Measurements from ENCODE around the gene TOLLIP.
"Not testable (repeated sequence)": the region's sequence is repeated elsewhere in the genome, so short reads cannot be mapped to it uniquely, and the experiment has no call there.

TOLLIP gene

DNA sequence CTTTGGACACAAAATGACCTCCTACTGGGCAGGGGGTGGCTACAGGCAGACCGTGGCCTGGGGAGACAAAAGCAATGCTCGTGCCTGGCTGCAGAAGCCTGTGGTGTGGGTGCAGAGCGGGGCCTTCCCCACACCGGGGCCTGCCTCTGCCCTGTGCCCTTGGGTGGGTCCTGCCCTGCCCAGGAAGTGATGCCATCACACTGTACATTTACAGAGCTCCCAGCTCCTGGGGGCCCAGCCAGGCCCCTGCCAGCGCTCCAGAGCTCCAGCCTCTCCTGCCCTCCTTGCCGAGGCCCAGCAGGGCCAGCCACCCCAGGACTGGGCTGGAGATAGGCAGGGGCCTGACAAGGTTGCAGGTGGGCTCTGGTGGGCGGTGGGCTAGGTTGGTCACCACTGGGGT, 46.4 kb downstream of the TOLLIP start:
- DNase-seq (ENCODE audit: low read depth): no peak

DNA sequence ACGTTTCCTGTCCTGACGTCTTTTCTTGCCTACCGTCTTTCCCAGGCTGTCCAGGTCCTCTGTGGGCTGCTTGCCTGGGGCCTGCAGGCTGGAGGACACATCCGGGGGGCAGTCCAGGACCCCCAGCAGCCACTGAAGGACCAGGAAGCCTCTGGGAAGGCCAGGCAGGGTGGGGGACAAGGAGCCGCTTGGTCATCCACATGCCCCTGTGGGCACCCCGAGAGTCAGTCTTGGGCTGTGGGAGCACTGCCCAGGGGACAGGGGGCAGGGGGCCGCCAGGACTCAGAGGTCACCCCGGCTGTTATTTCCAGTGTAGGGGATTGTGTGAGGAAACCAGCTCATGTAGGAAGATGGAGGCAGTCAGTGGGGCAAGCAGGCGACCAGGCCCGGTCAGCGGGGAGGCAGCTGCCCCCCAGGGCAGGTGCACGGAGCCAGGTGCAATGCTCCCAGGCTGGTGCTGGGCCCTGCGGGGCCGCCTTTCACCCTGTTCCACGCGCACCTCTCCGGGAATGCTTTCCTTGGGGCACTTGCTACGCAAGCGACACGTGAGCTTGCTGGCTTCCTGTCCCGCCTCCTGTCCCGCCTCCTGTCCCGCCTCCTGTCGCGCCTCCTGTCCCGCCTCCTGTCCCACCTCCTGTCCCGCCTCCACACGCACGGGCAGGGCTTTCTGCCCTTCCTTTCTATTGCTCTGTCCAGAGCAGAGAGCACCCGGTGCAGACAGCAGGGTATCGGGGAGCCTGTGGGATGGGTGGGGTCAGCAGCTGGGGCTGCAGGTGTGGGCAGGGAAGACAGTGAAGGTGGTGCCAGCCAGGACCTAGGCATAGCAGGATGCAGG, 47.0 kb downstream of the TOLLIP start:
- DNase-seq (ENCODE audit: low read depth): peak; percentile 85

DNA sequence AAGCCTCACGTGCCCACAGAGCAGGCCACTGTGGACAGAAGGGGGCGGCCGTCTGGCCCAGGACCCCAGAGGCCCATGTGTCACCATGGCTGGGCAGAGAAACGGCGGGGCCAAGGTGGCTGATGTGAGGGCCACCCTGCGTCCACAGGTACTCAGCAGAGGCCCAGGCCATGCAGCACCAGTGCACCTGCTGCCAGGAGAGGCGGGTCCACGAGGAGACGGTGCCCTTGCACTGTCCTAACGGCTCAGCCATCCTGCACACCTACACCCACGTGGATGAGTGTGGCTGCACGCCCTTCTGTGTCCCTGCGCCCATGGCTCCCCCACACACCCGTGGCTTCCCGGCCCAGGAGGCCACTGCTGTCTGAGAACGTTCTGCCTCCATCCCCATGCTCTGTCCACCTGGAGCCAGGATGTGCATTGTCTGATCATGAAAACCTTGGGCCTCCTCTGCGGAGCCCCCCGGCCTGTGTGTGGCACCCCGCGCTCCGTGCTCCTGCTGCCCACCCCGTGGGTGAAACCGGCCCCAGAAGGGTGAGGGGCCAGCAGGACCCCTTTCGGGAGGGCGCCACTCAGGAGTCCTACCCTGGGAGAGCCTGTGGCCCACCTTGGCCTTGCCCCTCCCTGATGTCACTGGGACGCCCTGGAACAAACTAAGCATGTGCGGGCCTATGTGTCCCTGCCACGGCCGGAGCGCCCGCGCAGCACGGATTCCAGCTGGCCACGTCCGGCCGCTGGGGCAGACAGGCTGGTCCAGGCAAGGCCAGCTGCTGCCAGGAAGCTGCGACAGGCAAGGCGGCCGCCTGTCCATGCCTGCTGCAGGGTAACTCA, 48.0 kb downstream of the TOLLIP start:
- DNase-seq (ENCODE audit: low read depth): no peak

DNA sequence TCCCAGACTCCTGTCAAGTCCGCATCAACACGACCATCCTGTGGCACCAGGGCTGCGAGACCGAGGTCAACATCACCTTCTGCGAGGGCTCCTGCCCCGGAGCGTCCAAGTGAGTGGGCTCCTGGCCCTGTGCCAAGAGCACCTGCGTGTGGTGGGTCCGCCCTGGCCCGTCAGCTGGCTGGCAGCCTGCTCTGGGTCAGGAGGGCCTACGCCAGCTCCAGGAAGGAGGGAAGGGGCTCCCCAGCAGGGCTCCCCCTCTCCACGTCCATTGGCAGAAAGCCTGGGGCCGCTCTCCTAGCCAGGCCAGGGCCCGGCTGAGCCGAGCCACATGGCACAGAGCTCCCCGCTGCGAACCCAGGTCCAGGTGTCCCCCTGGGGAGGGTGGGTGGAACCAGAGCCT, 48.8 kb downstream of the TOLLIP start:
- no peak for DNase-seq (ENCODE audit: low read depth)

DNA sequence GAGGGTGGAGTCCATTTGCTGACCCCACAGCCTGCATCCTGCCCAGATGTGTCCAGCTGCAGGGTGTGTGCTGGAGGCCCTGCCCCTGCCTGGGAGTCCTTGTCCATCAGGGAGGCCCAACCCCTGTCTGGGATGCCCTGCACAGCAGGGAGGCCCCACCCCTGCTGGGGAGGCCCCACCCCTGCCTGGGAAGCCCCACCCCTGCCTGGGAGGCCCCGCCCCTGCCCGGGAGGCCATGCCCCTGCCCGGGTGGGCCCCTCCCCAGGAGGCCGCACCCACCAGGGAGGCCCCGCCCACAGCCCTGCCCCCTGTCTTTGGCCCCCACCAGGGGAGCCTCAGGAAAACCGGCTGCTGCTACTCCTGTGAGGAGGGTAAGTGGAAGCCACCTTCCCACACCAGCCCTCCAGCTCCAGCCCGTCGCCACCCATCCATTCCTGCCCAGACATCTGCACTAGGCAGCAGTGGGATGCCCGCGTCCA, 49.4 kb downstream of the TOLLIP start:
- DNase-seq (ENCODE audit: low read depth): peak; percentile 58

DNA sequence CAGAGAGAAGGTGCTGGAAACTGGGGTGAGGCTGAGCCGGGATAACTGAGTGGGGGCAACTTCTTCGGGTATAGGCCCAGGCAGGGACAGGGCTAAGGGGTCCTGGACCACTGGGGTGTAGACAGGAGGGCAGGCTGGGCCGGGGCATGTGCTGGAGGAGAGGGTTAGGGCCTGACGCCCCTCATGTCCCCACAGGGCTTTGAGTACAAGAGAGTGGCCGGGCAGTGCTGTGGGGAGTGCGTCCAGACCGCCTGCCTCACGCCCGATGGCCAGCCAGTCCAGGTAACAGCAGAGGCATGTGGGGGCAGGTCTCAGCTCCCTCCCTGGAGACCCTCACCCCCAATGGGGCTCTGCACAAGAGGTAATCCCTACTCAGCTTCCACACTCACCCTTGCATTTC, 49.9 kb downstream of the TOLLIP start:
- DNase-seq (ENCODE audit: low read depth): no peak

DNA sequence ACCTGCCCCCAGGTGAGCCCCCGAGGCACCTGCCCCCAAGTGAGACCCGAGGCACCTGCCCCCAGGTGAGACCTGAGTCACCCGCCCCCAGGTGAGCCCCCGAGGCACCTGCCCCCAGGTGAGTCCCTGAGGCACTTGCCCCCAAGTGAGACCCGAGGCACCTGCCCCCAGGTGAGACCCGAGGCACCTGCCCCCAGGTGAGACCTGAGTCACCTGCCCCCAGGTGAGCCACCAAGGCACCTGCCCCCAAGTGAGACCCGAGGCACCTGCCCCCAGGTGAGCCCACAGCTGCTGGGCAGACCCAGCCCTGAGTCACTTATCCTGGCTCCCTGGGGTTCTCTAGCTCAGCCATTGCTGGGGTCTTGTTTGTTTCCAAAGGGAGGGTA, 50.4 kb downstream of the TOLLIP start:
- DNase-seq (ENCODE audit: low read depth): no peak

DNA sequence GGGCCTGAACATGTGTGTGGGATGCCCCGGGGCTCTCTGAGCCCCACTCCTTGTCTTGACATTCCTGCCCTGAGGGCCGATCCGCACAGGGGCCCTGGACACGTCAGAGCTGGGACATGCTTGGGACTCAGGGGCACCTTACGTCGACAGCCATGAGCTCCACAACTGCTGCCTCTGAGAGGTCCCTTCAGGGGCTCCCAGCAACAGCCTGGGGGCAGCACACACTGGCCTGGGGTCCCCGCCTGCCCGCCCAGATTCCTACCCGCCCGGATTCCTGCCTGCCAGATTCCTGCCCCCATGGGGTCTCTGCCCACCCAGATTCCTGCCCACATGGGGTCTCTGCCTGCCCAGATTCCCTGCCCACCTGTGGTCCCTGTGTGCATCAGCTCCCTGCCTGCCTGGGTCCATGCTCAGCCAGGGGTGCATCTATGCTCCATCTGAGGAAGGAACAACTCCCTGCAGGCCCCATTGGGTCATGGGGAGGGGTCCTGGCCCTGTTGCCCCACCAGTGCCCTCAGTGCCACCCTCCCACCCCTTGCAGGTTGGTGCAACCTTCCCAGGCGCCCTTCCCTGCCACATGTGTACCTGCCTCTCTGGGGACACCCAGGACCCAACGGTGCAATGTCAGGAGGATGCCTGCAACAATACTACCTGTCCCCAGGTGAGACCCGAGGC, 50.9 kb downstream of the TOLLIP start:
- DNase-seq (ENCODE audit: low read depth): no peak

DNA sequence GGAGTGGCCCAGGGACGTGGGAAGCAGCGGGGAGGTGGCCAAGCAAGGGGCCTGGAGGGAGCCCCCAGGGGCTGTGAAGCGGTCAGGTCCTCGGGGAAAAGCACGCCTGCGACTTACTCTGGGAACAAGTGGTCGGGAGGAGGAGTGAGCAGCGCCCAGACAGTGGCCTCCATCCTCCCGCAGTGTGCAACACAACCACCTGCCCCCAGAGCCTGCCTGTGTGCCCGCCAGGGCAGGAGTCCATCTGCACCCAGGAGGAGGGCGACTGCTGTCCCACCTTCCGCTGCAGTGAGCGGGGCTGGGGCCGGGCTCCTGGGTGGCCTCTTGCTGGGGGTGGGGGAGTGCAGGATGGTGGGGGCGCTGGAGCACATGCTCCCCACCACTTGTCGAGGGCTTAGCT, 51.5 kb downstream of the TOLLIP start:
- no peak for DNase-seq (ENCODE audit: low read depth)

DNA sequence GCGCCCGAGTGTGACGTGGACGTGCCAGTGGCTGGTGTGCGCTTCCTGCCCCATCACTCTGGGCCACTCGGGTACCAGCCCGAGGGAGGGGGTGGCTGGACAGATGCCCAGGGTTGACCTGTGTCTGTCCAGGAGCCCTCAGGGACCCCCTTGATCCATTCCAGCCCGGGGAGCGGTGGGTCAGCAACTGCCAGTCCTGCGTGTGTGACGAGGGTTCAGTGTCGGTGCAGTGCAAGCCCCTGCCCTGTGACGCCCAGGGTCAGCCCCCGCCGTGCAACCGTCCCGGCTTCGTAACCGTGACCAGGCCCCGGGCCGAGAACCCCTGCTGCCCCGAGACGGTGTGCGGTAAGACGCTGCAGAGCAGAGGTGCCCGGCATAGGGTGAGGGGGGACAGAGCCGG, 52.1 kb downstream of the TOLLIP start:
- DNase-seq (ENCODE audit: low read depth): no peak

DNA sequence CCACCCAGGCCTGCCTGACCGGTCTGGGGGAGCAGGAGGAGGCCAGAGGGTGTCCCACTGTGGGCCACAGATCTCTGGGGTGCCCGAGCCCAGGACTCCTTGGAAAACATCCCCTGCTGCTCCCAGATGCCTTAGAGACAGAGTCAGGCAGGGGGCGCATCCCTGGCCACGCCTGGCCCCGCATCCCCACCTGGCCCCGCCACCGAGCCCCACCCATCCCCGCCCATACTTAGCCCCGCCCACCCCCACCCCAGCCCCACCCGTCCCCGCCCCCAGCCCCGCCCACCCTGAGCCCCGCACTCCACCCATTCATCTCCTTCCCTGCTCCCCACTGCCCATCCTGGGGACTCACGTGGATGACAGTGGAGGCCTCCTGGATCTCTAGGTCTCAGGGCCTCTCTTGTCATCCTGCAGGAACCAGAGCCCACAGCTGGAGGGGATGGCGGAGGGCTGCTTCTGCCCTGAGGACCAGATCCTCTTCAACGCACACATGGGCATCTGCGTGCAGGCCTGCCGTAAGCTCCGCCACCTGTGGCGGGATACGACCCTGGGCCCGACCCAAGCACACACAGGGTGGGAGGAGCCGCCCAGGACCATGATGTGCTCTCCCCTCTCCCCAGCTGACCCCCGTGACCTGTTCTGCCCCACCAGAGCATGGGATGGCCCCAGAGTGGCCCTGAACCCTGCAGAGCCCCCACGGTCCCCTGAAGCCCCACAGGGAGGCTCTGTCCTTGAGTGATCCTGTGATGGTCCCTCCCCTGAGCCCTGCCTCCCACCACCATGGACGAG, 53.0 kb downstream of the TOLLIP start:
- DNase-seq (ENCODE audit: low read depth): no peak

DNA sequence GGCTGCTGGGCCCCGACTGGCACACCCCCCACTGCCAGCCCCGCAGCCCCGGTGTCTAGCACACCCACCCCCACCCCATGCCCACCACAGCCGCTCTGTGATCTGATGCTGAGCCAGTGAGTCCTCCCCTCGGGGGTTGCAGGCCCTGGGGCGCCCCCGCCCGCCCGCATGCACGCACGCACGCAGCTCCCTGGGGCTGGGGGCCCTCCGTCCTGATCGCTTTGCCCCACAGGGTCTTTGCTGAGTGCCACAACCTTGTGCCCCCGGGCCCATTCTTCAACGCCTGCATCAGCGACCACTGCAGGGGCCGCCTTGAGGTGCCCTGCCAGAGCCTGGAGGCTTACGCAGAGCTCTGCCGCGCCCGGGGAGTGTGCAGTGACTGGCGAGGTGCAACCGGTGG, 54.3 kb downstream of the TOLLIP start:
- DNase-seq (ENCODE audit: low read depth): no peak

DNA sequence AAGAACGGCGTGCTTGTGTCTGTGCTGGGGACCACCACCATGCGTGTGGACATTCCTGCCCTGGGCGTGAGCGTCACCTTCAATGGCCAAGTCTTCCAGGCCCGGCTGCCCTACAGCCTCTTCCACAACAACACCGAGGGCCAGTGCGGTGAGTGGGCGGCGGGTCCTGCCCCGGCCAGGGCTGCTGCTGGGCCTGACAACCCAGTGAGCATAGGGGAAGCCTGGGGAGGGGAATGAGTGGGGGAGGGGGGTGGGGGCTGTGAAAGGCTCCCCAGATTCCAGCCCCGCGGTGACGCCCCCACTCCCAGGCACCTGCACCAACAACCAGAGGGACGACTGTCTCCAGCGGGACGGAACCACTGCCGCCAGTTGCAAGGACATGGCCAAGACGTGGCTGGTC, 54.7 kb downstream of the TOLLIP start:
- DNase-seq (ENCODE audit: low read depth): no peak

DNA sequence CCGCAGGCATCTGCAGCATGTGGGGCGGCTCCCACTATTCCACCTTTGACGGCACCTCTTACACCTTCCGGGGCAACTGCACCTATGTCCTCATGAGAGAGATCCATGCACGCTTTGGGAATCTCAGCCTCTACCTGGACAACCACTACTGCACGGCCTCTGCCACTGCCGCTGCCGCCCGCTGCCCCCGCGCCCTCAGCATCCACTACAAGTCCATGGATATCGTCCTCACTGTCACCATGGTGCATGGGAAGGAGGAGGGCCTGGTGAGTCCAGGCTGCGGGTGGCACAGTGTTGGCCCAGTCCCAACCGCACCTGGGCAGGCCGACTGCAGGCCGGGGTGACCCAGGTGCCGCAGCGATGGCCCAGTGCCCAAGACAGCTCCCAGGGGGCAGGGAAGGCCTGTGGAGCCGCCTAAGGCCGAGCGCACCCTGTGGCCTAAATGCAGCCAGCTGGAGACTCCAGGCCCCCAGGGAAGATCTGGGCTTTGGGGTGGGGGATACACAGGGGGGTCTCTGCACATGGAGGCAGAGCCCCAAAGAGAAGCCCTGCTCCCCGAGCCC, 55.3 kb downstream of the TOLLIP start:
- no peak for DNase-seq (ENCODE audit: low read depth)

DNA sequence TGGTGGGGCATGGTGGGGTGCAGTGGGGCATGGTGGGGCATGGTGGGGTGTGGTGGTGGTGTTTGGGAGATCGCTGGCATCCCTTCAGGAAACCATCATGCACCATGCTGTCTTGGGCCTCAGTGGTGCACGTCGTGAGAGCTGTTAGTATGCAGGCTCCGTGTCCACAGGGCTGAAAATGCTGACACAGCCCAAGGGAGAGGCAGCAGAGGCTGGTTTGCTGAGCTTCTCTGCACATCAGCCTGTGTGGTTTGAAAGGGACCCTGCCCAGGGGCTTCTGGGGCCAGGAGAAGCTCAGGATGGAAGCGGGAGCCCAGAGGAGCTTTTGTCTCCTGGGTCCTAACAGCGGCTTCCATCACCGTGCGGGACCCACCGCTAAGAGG, 56.3 kb downstream of the TOLLIP start:
- DNase-seq (ENCODE audit: low read depth): no peak

DNA sequence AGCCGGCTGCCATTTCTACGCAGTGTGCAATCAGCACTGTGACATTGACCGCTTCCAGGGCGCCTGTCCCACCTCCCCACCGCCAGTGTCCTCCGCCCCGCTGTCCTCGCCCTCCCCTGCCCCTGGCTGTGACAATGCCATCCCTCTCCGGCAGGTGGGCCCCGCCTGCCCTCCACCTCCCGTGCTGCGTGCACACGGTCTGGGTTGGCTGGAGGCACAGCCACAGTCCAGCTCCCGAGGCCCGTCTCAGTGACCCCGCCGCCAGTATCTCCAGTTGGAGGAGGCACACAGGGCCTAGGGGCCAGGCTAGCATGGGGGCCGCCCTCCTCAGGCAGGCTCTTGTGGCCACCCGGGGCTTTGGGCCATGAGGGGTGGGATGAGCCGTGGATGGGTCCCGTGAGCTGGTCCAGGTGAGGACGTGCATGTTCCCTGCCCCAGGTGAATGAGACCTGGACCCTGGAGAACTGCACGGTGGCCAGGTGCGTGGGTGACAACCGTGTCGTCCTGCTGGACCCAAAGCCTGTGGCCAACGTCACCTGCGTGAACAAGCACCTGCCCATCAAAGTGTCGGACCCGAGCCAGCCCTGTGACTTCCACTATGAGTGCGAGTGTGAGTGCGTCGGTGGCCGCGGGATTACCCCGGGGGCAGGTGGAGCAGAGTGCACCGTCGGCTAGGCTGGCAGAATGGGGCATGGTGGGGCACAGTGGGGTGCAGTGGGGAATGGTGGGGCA, 56.9 kb downstream of the TOLLIP start:
- DNase-seq (ENCODE audit: low read depth): no peak

DNA sequence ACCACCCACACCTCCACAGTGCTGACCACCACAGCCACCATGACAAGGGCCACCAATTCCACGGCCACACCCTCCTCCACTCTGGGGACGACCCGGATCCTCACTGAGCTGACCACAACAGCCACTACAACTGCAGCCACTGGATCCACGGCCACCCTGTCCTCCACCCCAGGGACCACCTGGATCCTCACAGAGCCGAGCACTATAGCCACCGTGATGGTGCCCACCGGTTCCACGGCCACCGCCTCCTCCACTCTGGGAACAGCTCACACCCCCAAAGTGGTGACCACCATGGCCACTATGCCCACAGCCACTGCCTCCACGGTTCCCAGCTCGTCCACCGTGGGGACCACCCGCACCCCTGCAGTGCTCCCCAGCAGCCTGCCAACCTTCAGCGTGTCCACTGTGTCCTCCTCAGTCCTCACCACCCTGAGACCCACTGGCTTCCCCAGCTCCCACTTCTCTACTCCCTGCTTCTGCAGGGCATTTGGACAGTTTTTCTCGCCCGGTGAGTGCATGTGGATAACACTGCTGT, 58.1 kb downstream of the TOLLIP start:
- no peak for DNase-seq (ENCODE audit: low read depth)

DNA sequence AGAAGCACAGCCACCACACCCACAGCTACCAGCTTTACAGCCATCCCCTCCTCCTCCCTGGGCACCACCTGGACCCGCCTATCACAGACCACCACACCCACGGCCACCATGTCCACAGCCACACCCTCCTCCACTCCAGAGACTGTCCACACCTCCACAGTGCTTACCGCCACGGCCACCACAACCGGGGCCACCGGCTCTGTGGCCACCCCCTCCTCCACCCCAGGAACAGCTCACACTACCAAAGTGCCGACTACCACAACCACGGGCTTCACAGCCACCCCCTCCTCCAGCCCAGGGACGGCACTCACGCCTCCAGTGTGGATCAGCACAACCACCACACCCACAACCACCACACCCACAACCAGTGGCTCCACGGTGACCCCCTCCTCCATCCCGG, 59.0 kb downstream of the TOLLIP start:
- DNase-seq (ENCODE audit: low read depth): not testable (repeated sequence)

DNA sequence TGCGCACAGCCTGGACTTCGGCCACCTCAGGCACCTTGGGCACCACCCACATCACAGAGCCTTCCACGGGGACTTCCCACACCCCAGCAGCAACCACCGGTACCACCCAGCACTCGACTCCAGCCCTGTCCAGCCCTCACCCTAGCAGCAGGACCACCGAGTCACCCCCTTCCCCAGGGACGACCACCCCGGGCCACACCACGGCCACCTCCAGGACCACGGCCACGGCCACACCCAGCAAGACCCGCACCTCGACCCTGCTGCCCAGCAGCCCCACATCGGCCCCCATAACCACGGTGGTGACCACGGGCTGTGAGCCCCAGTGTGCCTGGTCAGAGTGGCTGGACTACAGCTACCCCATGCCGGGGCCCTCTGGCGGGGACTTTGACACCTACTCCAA, 60.5 kb downstream of the TOLLIP start:
- not testable (repeated sequence) for DNase-seq (ENCODE audit: low read depth)

DNA sequence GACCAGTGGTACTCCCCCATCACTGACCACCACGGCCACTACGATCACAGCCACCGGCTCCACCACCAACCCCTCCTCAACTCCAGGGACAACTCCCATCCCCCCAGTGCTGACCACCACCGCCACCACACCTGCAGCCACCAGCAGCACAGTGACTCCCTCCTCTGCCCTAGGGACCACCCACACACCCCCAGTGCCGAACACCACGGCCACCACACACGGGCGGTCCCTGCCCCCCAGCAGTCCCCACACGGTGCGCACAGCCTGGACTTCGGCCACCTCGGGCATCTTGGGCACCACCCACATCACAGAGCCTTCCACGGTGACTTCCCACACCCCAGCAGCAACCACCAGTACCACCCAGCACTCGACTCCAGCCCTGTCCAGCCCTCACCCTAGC, 62.4 kb downstream of the TOLLIP start:
- not testable (repeated sequence) for DNase-seq (ENCODE audit: low read depth)

DNA sequence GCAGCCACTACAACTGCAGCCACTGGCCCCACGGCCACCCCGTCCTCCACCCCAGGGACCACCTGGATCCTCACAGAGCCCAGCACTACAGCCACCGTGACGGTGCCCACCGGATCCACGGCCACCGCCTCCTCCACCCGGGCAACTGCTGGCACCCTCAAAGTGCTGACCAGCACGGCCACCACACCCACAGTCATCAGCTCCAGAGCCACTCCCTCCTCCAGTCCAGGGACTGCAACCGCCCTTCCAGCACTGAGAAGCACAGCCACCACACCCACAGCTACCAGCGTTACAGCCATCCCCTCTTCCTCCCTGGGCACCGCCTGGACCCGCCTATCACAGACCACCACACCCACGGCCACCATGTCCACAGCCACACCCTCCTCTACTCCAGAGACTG, 63.1 kb downstream of the TOLLIP start:
- not testable (repeated sequence) for DNase-seq (ENCODE audit: low read depth)

Measured in activated T-cell treated with anti-CD3 and anti-CD28 coated beads for 48 hours (primary cell).